Left ventricle myocardium inferior (tissue), 1 donor: ENCODE results near the gene HLF. TPM values are rescaled to one million over a fixed set of nuclear protein-coding genes. Genes with fewer than 3 reads are reported as not detected.

Experiments
- DNase-seq: peaks from one replicate; pipeline ENCODE4 v3.0.0-alpha.2; 2020
- H3K27ac ChIP-seq: fragments of 200-600 bp; replicated peaks from 2 replicates; pipeline ENCODE4 v1.8.0; 2021
- H3K27me3 ChIP-seq: fragments of 200-600 bp; 2 replicates; pipeline ENCODE4 v1.8.0; 2021; ENCODE audit warnings: low read depth
- H3K36me3 ChIP-seq: fragments of 200-600 bp; 2 replicates; pipeline ENCODE4 v1.8.0; 2021
- H3K4me1 ChIP-seq: fragments of 200-600 bp; 2 replicates; pipeline ENCODE4 v1.8.0; 2021
- H3K4me3 ChIP-seq: fragments of 200-600 bp; 2 replicates; pipeline ENCODE4 v1.8.0; 2021; ENCODE audit warnings: mild to moderate bottlenecking, moderate library complexity
- H3K9me3 ChIP-seq: fragments of 200-600 bp; replicated peaks from 2 replicates; pipeline ENCODE4 v1.8.0; 2021
- CTCF ChIP-seq: fragments of 200-600 bp; IDR thresholded peaks from 2 replicates; pipeline ENCODE4 v1.8.0; 2021; ENCODE audit warnings: antibody characterized with exemption, mild to moderate bottlenecking, borderline replicate concordance
- intact Hi-C: fragments of 100-400 bp; cut with micrococcal nuclease; formaldehyde crosslinking; loops from one replicate; pipeline ENCODE4 v1.11.0; 2022
- total RNA-seq: library from RNA; stranded (reverse); fragmentation: NEBNext Ultra II Directional; extraction: Animal tissue kit (Norgen Biotek cat#: 25700); gene quantifications from one replicate; pipeline ENCODE4 v1.2.1, GENCODE V29; 2021
- donor health status: DM: no; HTN: yes; CAD: no; lungs with severe emphysema.

The HLF gene
- total RNA-seq, 1 donor from 2014 or later = 22.6 TPM

GRCh38 chr17:55320594-55321426 lies 56.0 kb downstream of the HLF start:
- Histone ChIP-seq H3K27ac (peak overlapping the region; percentile 45), H3K36me3 (peaks cover 45% of the 10 kb centered on the region)
- TF ChIP-seq CTCF = no peak

GRCh38 chr17:55321427-55322060 lies 56.8 kb downstream of the HLF start:
- no peak for DNase-seq
- intact Hi-C loops = no loop called here

More at GRCh38 chr17:55320594-55321426, 56.0 kb downstream of the HLF start:
- peak overlapping the region; percentile 7 for H3K4me3 ChIP-seq
- no peaks in the 10 kb centered on the region for H3K9me3 ChIP-seq
- no peaks in the 10 kb centered on the region for H3K4me1 ChIP-seq
- intact Hi-C loops = no loop called here
- no peaks in the 10 kb centered on the region for H3K27me3 ChIP-seq
- DNase-seq = no peak

GRCh38 chr17:55322453-55322985 lies 57.8 kb downstream of the HLF start:
- H3K9me3 ChIP-seq = no peaks in the 10 kb centered on the region
- H3K27ac ChIP-seq = no peak overlapping the region
- H3K27me3 ChIP-seq = no peaks in the 10 kb centered on the region
- no peak for DNase-seq
- H3K4me3 ChIP-seq = no peak overlapping the region
- intact Hi-C loops = no loop called here
- H3K4me1 ChIP-seq = no peaks in the 10 kb centered on the region
- TF ChIP-seq CTCF = no peak
- H3K36me3 ChIP-seq = peaks cover 28% of the 10 kb centered on the region

More at GRCh38 chr17:55321427-55322060, 56.8 kb downstream of the HLF start:
- H3K9me3 ChIP-seq = no peaks in the 10 kb centered on the region
- H3K36me3 ChIP-seq = peaks cover 38% of the 10 kb centered on the region
- H3K4me3 ChIP-seq = peak overlapping the region; percentile 7
- peak; percentile 19 for TF ChIP-seq CTCF
- H3K4me1 ChIP-seq = no peaks in the 10 kb centered on the region
- no peaks in the 10 kb centered on the region for H3K27me3 ChIP-seq
- H3K27ac ChIP-seq = peak overlapping the region; percentile 45

- Histone ChIP-seq H3K4me1 (no peaks in the 10 kb centered on the region), H3K4me3 (no peak overlapping the region), H3K27ac (no peak overlapping the region), H3K9me3 (no peaks in the 10 kb centered on the region), H3K36me3 (peaks cover 16% of the 10 kb centered on the region), H3K27me3 (no peaks in the 10 kb centered on the region)
- no peak for TF ChIP-seq CTCF
- no peak for DNase-seq
- intact Hi-C loops = no loop called here
These were observed 58.9 kb downstream of the HLF start for GRCh38 chr17:55323518-55324295.

GRCh38 chr17:55324296-55324978 lies 59.7 kb downstream of the HLF start:
- no peaks in the 10 kb centered on the region for H3K27me3 ChIP-seq
- no peak for DNase-seq

More at GRCh38 chr17:55324296-55324978, 59.7 kb downstream of the HLF start:
- TF ChIP-seq CTCF = no peak
- H3K27ac ChIP-seq = no peak overlapping the region
- H3K36me3 ChIP-seq = peaks cover 13% of the 10 kb centered on the region
- H3K4me3 ChIP-seq = no peak overlapping the region
- intact Hi-C loops = no loop called here
- no peaks in the 10 kb centered on the region for H3K9me3 ChIP-seq
- no peaks in the 10 kb centered on the region for H3K4me1 ChIP-seq
